Stimulated activated CD4-positive, alpha-beta T cell treated with anti-CD3 and anti-CD28 coated beads, Interleukin-4, amount 100 ng/mL, for 1 hour (primary cell): Measurements from ENCODE around the gene SCGB2B2.
"Not testable (repeated sequence)": the region's sequence is repeated elsewhere in the genome, so short reads cannot be mapped to it uniquely, and the experiment has no call there.

Source experiments
- DNase-seq: peaks from one replicate; pipeline ENCODE4 v3.0.0-alpha.2; 2020

The SCGB2B2 gene

DNA sequence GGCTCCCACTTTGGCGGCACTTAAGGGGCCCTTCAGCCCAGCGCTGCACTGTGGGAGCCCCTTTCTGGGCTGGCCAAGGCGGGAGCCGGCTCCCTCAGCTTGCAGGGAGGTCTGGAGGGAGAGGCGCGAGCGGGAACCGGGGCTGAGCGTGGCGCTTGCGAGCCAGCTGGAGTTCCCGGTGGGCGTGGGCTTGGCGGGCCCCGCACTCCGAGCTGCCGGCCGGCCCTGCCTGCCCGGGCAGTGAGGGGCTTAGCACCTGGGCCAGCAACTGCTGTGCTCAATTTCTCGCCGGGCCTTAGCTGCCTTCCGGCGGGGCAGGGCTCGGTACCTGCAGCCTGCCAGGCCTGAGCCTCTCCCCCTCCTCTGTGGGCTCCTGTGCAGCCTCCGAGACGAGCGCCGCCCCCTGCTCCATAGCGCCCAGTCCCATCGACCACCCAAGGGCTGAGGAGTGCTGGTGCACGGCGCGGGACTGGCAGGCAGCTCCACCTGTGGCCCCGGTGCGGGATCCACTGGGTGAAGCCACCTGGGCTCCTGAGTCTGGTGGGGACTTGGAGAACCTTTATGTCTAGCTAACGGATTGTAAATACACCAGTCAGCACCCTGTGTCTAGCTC, 8.8 kb downstream of the SCGB2B2 start:
- DNase-seq: not testable (repeated sequence)

DNA sequence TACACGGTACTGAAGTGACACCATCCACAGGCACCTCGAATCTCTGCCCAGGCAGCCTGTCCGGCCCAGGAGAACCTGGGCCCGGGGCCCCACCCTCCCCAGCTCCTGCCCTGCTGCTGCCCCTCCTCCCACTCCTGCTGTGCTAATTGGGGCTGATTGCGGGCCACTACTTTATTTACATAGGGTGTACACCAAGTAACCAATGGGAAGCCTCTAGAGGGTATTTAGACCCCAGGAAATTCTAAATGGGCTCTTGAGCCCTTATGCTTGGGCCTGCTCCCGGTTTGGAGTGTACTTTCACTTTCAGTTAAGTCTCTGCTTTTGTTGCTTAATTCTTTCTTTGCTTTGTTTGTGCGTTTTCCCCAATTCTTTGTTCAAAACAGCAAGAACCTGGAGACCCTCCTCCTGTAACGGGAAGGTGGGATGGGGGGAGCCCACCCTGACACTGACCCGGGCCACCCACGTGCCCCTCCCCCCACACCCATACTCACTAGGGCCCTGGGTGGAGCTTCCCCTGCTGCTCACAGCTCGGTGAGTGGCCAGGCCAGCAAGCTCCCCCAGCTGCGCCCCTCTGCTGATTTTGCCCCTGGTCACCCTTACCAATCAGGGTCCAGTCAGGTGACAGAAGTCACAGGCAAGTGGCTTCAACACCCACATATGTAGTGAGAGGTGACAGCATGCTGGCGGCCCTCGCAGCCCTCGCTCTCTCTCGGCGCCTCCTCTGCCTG, 9.4 kb downstream of the SCGB2B2 start:
- no peak for DNase-seq

DNA sequence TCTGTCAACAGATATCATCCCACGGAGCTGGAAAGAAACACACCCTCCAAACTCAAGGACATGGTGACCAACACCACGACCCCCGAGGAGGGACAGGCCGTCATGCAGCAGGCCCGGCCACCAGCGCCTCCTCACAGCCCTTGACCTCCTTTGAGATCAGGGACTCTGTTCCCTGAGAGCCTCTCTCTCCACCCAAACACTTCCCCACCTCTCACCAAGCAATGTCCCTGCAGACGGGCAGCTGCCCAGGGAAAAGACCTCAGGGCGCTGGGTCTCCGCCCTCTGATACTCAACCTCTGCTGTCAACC, 10.0 kb downstream of the SCGB2B2 start:
- no peak for DNase-seq

- DNase-seq: no peak
Observed at GRCh38 chr19:34666200-34666957, 10.6 kb downstream of the SCGB2B2 start.

DNA sequence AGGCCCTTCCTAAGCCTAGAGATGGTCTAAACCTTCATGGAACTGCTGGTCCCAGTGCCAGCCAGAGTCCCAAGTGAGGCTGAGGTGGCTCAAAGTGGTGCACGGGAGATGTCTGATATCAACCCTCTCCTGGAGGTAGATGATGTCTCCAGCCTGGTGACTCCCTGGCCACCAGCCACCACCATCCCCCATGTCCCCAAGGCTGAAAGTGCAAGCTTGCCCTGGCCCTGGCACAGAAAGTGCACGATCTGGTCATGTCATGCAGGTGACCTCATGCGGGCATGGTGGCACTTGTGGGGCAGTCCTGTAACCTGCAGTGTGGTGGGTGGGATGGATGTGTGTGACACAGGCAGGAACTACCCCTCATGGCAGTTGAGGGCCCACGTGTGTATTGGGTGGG, 11.7 kb downstream of the SCGB2B2 start:
- not testable (repeated sequence) for DNase-seq

DNA sequence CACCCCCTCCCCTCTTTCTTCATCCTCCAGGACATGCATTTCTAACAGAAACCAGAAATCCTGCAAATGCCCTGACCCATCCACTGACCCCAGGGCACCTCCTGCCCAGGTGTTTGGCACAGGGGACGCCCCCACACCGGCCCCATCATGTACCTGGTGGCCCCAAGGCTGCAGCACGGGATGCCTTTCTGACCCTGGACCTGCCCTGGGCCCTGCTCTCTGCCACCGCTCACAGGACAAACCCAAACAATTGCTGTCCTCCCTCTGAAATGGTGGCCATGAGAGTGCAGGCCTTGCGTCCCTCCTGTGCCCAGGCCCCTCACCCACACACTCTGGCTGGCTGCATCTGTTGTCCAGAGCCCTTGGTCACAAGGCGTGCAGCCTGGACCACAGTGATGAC, 12.1 kb downstream of the SCGB2B2 start:
- DNase-seq: no peak

- no peak for DNase-seq
Observed at GRCh38 chr19:34664168-34664567, 12.8 kb downstream of the SCGB2B2 start.

DNA sequence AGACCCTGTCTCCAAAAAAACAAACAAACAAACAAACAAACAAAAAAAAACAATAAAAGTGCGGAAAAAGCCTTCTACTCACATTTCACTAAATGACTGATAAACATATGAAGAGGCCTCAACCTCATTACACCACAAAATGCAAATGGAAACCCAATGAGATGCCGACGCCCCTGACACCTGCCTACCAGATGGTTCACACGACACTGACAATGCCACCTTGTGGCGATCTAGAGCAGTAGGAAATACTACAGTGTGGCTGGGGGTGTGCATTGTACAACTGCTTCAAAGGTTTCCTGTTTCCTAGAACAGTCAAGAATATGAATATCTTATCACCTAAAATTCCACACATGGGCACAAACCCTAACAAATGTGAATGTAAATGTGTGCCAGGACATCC, 14.0 kb downstream of the SCGB2B2 start:
- DNase-seq: peak; percentile 23

DNA sequence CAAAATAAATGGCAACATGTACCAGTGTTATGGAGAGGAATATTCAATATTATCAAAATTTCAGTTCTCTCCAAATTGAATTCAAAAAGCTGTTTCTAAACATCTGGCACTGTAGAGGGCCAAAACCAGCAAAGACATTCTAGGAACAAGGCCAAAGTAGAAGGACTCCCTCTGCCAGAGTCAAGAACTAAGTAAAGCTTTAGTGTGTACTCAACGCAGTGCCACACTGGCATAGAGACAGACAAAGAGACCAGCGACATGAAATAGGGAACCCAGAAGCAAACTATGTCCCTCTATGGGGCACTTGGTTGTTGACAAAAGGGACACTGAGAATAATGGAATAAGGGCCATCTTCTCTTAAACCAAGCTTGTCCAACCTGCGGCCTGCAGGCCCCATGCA, 15.6 kb downstream of the SCGB2B2 start:
- DNase-seq: no peak

- DNase-seq: no peak
Observed at GRCh38 chr19:34655651-34656050, 21.3 kb downstream of the SCGB2B2 start.

DNA sequence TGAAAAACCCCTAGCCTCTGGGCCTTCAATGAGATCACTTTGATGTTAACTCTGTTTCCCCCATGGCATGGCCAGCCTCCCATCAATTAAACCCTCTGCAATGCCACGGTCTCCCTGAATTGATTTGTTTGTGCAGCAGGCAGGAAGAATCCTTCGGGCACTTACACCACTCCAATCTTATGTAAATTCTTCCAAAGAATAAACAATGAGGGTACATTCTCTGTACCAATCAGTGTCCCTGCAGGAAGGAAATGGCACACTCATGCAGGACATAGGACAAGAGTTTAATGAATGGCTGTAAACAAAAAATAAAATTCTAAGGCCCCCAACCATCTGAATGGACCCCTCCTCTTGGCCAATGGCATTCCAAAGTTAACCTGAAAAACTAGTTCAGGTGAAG, 22.2 kb downstream of the SCGB2B2 start:
- DNase-seq: no peak

- DNase-seq: no peak
Observed at GRCh38 chr19:34651747-34652146, 25.2 kb downstream of the SCGB2B2 start.

DNA sequence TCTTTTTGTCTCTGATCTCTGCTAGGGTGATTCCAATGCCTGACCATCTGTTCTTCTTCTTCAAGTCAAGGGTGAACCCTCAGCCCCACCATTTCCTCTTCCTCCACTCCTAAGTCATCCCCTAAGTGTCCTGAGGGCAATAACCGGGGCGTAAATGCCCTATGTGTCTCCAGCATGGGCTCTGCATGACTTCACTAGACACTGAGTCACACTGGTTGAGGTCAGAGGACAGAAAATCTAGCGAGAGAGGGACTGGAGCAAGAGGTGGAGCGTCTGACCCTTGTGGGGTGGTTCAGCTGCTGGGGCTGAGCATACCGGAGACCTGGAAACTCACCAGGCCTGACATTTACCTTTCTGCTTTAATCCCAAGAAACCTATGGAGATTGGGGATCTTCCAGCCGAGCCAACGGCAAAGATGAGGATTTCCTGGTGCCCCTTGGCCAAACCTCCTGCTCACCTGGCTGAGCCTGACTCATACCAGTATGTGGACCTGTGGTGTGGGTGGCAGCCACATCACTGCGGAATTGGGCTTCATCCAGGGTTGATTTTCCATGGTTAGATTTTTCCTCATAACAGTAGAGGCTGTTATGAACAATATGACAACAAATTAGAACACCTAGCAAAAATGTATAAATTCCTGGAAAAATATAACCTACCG, 26.9 kb downstream of the SCGB2B2 start:
- no peak for DNase-seq

DNA sequence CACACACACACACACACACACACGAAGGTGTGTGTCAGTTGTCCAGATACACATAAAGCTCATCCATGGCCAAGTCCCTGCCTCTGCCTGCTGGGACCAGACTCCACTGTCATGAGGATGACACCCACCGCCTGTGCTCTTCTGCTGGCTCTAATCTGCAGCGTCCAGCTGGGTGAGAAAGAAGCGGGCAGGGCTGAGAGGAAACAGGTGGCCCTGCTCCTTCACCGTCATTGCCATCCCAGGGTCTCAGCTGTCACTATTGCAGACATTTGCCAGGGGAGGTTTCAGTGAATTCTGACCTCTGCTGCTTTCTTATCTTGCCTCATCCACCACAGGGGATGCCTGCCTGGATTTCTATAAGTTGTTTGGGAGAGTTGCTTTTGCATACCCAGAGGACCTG, 31.4 kb downstream of the SCGB2B2 start:
- DNase-seq: no peak

DNA sequence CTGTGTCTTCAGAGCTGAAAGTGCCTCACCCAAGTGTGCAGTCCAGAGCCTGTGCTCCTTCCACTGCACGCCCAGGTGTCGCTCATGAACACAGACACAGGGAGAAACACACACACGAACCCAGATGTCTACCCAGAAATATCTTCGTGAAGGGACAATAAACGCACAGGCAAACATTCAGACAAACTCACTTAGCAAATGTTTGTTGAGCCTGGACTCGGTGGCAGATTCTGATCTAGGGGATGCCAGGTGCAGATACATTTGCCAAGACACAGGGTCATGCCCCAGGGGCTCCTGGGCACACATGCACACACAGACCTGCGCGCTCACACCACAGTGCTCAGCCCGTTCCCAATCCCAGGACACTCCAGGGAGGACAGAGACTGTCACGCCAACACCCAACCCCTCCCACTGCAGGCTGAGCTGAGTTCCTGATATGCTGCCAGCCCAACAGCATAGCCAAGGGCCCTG, 31.9 kb downstream of the SCGB2B2 start:
- DNase-seq: no peak

GRCh38 chr19:34642241-34642640, 34.7 kb downstream of the SCGB2B2 start:
- no peak for DNase-seq

DNA sequence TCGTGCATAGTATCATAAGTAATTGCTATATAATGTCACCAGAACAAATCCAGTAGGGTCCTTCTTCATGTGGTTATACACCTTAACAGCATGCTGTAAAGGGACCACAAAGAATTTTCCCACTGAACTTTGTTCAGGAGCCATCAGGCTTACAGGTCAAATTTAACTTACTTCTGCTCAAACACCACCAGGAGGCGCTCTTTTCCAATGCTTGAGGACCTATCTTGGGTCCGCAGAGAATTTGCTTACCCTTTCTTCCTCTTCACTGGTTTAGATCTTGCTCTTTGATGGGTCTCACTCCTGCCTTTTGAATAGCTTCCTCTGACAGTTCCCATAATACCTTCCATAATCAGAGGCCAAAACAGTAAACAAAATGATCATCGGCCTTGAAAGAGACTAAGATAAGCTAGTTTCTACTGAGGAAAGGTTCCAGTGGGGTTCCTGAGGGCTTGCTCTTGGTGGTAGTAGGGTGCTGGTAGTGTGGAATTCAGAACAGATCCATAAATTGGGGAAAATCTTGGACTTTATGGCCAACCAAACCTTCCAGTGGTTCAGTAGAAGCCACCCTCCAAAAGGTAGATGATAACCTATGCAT, 37.4 kb downstream of the SCGB2B2 start:
- peak; percentile 58 for DNase-seq

DNA sequence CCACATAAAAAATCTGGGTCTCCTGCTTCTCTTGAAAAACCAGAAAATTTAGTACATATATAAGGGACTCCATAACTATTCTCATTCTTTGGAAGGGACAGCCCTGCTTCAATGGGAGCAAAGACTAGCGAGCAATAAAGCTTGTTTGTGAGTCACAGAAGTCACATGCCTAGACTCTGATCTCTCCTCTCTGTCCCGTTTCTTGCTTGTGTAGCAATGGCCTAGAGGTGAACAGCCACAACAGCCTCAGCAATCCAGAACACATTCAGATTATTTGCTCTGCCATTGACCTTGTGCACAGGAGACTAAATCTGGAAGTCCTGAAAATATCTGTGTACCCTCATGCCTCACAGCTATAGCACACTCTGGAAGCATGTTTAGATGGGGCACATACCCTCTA, 43.2 kb downstream of the SCGB2B2 start:
- no peak for DNase-seq
